Endothelial cell of umbilical vein (primary cell): ENCODE results near the gene FBXW7. TPM values are rescaled to one million over a fixed set of nuclear protein-coding genes. Genes with fewer than 3 reads are reported as not detected.

ENCODE experiments used
- BruUV-seq: library from RNA; stranded (reverse); fragments of 400-500 nt; replicated peaks from 2 replicates; lab custom pipeline; 2021; lab: Mats Ljungman, UMichigan
- CTCF ChIA-PET: fragments of 300-600, 350-600 bp; sonication (Branson Sonifier 250); formaldehyde crosslinking; loops from one replicate; lab custom pipeline; 2021; ENCODE audit warnings: antibody characterized with exemption, inconsistent platforms; lab: Charles Lee
- POLR2A ChIA-PET: fragments of 300-600, 350-600 bp; sonication (Branson Sonifier 250); formaldehyde crosslinking; loops from one replicate; lab custom pipeline; 2021; ENCODE audit warnings: antibody characterized with exemption, inconsistent platforms; lab: Charles Lee
- DNase-seq: peaks from one replicate; pipeline ENCODE4 v3.0.0-alpha.2; 2011; ENCODE audit warnings: low read depth, low spot score
- FAIRE-seq: peaks from 2 replicates; lab custom pipeline; 2011; peaks lifted over from hg19 to GRCh38; lab: Jason Lieb, UNC
- H2AFZ ChIP-seq: 2 replicates; pipeline ENCODE4 v1.6.0; 2012; ENCODE audit warnings: low read depth, low read length, control low read depth, inconsistent platforms
- H3K27ac ChIP-seq: 2 replicates; pipeline ENCODE4 v1.5.1; 2011; ENCODE audit warnings: low read depth, mild to moderate bottlenecking, control low read depth, low read length, moderate library complexity; ENCODE audit not compliant: insufficient read depth
- H3K27me3 ChIP-seq, 2 experiments: 2 replicates each; pipeline versions ENCODE4 v1.6.0 to v1.6.1; 2011; ENCODE audit warnings: low read length in 2 of 2, mixed read lengths in 1 of 2; ENCODE audit not compliant: control insufficient read depth in 2 of 2, insufficient read depth in 2 of 2
- H3K36me3 ChIP-seq, 2 experiments: 2 replicates in 1 of 2; 3 replicates in 1 of 2; pipeline ENCODE4 v1.5.1; 2011; ENCODE audit warnings: low read length in 2 of 2, mild to moderate bottlenecking in 1 of 2, moderate library complexity in 1 of 2; ENCODE audit not compliant: control insufficient read depth in 2 of 2, insufficient read depth in 2 of 2; ENCODE audit errors: extremely low read depth in 1 of 2
- H3K4me1 ChIP-seq: 3 replicates; pipeline ENCODE4 v1.5.1; 2011; ENCODE audit warnings: mild to moderate bottlenecking, low read length; ENCODE audit not compliant: control insufficient read depth, insufficient read depth; ENCODE audit errors: extremely low read depth
- H3K4me2 ChIP-seq: 2 replicates; pipeline ENCODE4 v1.6.1; 2011; ENCODE audit warnings: low read length, control low read depth, mixed read lengths; ENCODE audit not compliant: insufficient read depth
- H3K4me3 ChIP-seq, 3 experiments: fragments of 200-600 bp in 1 of 3; sonication (generic), shearing (Covaris generic) in 1 of 3; replicated peaks in 1 of 3; 2 replicates each; pipeline ENCODE4 v1.5.1; 2011 to 2016; ENCODE audit warnings: control low read depth in 3 of 3, low read length in 3 of 3, mild to moderate bottlenecking in 2 of 3, inconsistent platforms in 1 of 3, low read depth in 1 of 3, moderate library complexity in 1 of 3; ENCODE audit not compliant: insufficient read depth in 1 of 3
- H3K79me2 ChIP-seq: 2 replicates; pipeline ENCODE4 v1.6.0; 2012; ENCODE audit warnings: low read length, inconsistent platforms; ENCODE audit not compliant: control insufficient read depth, insufficient read depth
- H3K9ac ChIP-seq: replicated peaks from 2 replicates; pipeline ENCODE3; 2011; ENCODE audit warnings: low read length, control low read depth; ENCODE audit not compliant: insufficient read depth; ENCODE audit errors: extremely low read depth
- H3K9me1 ChIP-seq: replicated peaks from 3 replicates; pipeline ENCODE4 v1.6.0; 2011; ENCODE audit warnings: mild to moderate bottlenecking, low read length; ENCODE audit not compliant: control insufficient read depth, insufficient read depth; ENCODE audit errors: extremely low read depth
- H3K9me3 ChIP-seq: replicated peaks from 2 replicates; pipeline ENCODE4 v1.5.1; 2012; ENCODE audit warnings: low read length, inconsistent platforms; ENCODE audit not compliant: control insufficient read depth, insufficient read depth
- H4K20me1 ChIP-seq: replicated peaks from 2 replicates; pipeline ENCODE3; 2011; ENCODE audit warnings: mild to moderate bottlenecking, low read length; ENCODE audit not compliant: control insufficient read depth, insufficient read depth; ENCODE audit errors: extremely low read depth
- CTCF ChIP-seq, 2 donors: IDR thresholded peaks; 1 replicate in 1 of 2; 2 replicates in 1 of 2; pipeline ENCODE4 v1.5.1; 2011; ENCODE audit warnings: low read length in 2 of 2, mild to moderate bottlenecking in 2 of 2, moderate library complexity in 2 of 2, control low read depth in 1 of 2, inconsistent platforms in 1 of 2, low read depth in 1 of 2; ENCODE audit not compliant: insufficient read depth in 1 of 2; ENCODE audit errors: extremely low read depth in 1 of 2
- EZH2 ChIP-seq: IDR thresholded peaks from 2 replicates; pipeline ENCODE4 v1.6.1; 2012; ENCODE audit warnings: borderline replicate concordance, low read depth, mild to moderate bottlenecking, moderate library complexity, low read length, inconsistent platforms; ENCODE audit not compliant: severe bottlenecking
- FOS ChIP-seq: IDR thresholded peaks from 2 replicates; pipeline ENCODE4 v1.6.1; 2011; ENCODE audit warnings: mild to moderate bottlenecking, low read length, moderate library complexity, borderline replicate concordance; ENCODE audit not compliant: insufficient read depth
- GATA2 ChIP-seq: IDR thresholded peaks from 2 replicates; pipeline ENCODE4 v1.7.0; 2011; ENCODE audit warnings: low read depth, mild to moderate bottlenecking, moderate library complexity, mixed read lengths, low read length; ENCODE audit not compliant: insufficient read length, insufficient read depth
- JUN ChIP-seq: IDR thresholded peaks from 2 replicates; pipeline ENCODE4 v1.6.1; 2011; ENCODE audit warnings: borderline replicate concordance, low read depth; ENCODE audit not compliant: insufficient read length, insufficient read depth
- MYC ChIP-seq: IDR thresholded peaks from one replicate; pipeline ENCODE4 v1.6.1; 2011; ENCODE audit warnings: mild to moderate bottlenecking, low read depth, low read length
- POLR2A ChIP-seq: IDR thresholded peaks from 2 replicates; pipeline ENCODE4 v1.6.1; 2012; ENCODE audit warnings: low read depth, mild to moderate bottlenecking, control low read depth, low read length
- POLR2AphosphoS5 ChIP-seq: IDR thresholded peaks from 2 replicates; pipeline ENCODE4 v1.6.1; 2012; ENCODE audit warnings: low read depth, mild to moderate bottlenecking, control low read depth, low read length, moderate library complexity; ENCODE audit not compliant: insufficient read depth
- dilution Hi-C: fragments of 300-500 bp; cut with MboI; formaldehyde crosslinking; loops from one replicate; pipeline ENCODE4 v1.15.0; 2019; ENCODE audit warnings: low sequenced_read_pairs; ENCODE audit not compliant: extremely low pct_ligation_motif_present
- intact Hi-C: fragments of 100-400 bp; cut with micrococcal nuclease; formaldehyde crosslinking; loops from one replicate; pipeline ENCODE4 v1.10.0; 2022
- polyA plus RNA-seq, 4 experiments: library from polyadenylated mRNA; depleted of rRNA in 3 of 4; stranded (reverse) in 3 of 4; unstranded in 1 of 4; fragments of >200 nt; gene quantifications; 2 replicates each; pipeline versions ENCODE4 v1.2.1 to v1.2.3, GENCODE V29; 2011 to 2012; ENCODE audit warnings: missing spikeins in 1 of 4
- total RNA-seq: library from RNA; stranded (reverse); gene quantifications from 2 replicates; pipeline ENCODE4 v1.2.3, GENCODE V29; 2021
- TF ChIP-seq, protein P1 (sequence below): IDR thresholded peaks from 2 replicates; pipeline ENCODE4 v1.6.1; 2011; ENCODE audit not compliant: insufficient read depth, insufficient read length

The FBXW7 gene
- total and polyA plus RNA-seq, 2 donors (not counting 3 experiments of a cell fraction or from before 2014, with no cell fraction given) = 7.0 to 28.1 TPM

GRCh38 chr4:152499344-152499743, 36.5 kb downstream of the FBXW7 start:
- Histone ChIP-seq H3K9me1 (no peaks in the 10 kb centered on the region), H3K9me3 (no peaks in the 10 kb centered on the region), H3K4me1 (peaks cover 6% of the 10 kb centered on the region), H3K36me3 (no peaks in the 10 kb centered on the region), H3K4me3 (no peak overlapping the region), H3K9ac (no peak overlapping the region), H3K27ac (no peak overlapping the region), H3K4me2 (no peak overlapping the region), H4K20me1 (peaks cover 10% of the 10 kb centered on the region), H3K79me2 (peaks cover 67% of the 10 kb centered on the region), H3K27me3 (no peaks in the 10 kb centered on the region), H2AFZ (no peak overlapping the region)
- DNase-seq = no peak
- BruUV-seq = no TSS peak
- intact Hi-C loops = no loop called here
- FAIRE-seq = no peak
- dilution Hi-C loops = no loop called here
- POLR2A ChIA-PET = no interaction called here
- no peak for TF ChIP-seq GATA2
- no peak for TF ChIP-seq FOS
- no peak for TF ChIP-seq CTCF (IDR thresholded peaks at IDR 0.05; ENCODE audit: extremely low read depth in 1 of 2, insufficient read depth in 1 of 2, low read depth in 1 of 2, low read length in 2 of 2)
- TF ChIP-seq EZH2 = no peak
- no peak for TF ChIP-seq MYC
- no peak for TF ChIP-seq POLR2A
- no peak for TF ChIP-seq JUN
- TF ChIP-seq, protein P1, sequence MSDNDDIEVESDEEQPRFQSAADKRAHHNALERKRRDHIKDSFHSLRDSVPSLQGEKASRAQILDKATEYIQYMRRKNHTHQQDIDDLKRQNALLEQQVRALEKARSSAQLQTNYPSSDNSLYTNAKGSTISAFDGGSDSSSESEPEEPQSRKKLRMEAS = no peak
- TF ChIP-seq POLR2AphosphoS5 = no peak
- CTCF ChIA-PET = interaction anchor here (1.0 to 4.2 kb wide), 7 partner anchors 12 to 140 kb away, joined by 3 to 139 read pairs (median 9); no protein-coding TSS in a partner anchor
